Esophagus muscularis mucosa (tissue), 4 donors: Measurements from ENCODE around the gene BRSK1.

Experiments used
- CTCF ChIP-seq, 3 experiments: fragments of 200-600 bp in 2 of 3; fragments of 450-650 bp in 1 of 3; sonication (generic) in 2 of 3; IDR thresholded peaks; one replicate each; pipeline ENCODE4 v1.5.1; 2017 to 2019; ENCODE audit warnings: antibody characterized with exemption in 3 of 3, mild to moderate bottlenecking in 2 of 3, moderate library complexity in 1 of 3
- EP300 ChIP-seq: sonication (generic); formaldehyde crosslinking; IDR thresholded peaks from one replicate; pipeline ENCODE4 v1.6.1; 2017; ENCODE audit warnings: antibody characterized with exemption
- POLR2A ChIP-seq: fragments of 450-650 bp; IDR thresholded peaks from one replicate; pipeline ENCODE4 v1.6.1; 2017; ENCODE audit warnings: antibody characterized with exemption, moderate library complexity, mild to moderate bottlenecking, low read depth
- POLR2AphosphoS5 ChIP-seq, 2 donors: sonication (generic); formaldehyde crosslinking; IDR thresholded peaks; one replicate each; pipeline ENCODE4 v1.6.1; 2017; ENCODE audit warnings: antibody characterized with exemption in 2 of 2

DNA sequence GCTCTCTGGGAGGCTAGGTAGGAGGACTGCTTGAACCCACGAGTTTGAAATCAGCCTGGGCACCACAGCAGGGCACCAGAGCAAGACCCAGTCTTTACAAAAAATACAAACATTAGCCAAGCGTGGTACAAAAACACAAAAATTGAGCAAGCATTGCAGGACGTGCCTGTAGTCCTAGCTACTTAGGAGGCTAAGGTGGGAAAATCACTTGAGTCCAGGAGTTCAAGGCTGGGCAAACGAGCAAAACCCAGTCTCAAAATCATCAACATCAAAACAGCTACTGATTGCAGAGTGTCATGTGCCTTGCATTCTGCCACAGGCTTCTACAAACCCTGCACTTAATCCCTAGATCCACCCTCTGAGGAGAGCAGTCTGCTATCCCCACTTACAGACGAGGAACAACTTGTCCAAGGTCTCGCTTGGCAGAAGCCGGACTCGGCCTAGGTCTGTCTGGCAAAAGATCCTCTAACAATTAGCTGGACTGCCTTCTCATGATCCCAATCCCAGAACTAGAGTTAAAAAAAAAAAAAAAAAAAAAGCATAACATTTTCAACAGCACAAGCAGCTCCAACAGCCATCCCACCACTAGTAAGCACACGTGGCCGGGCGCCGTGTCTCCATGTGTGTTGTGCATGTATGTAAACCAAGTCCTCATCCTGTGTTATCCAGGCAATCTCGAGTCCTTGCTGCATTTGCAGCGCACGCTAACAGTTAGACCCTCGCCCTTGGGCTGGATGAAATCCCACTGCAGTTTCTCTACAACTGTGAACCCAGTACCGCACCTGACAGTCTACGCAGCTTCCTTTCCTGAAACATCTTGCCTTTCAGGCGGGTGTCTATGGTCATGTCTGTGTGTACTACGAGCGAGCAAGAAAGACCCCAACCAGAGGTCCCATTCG is 27.0 kb upstream of the BRSK1 start:
- TF ChIP-seq CTCF (IDR thresholded peaks at IDR 0.05) (no peak), POLR2AphosphoS5 (IDR thresholded peaks at IDR 0.05) (no peak), EP300 (no peak), POLR2A (no peak)
